Subcutaneous adipose tissue (tissue), 4 donors: ENCODE data around the gene ZNF598. TPM values are rescaled to one million over a fixed set of nuclear protein-coding genes. Genes with fewer than 3 reads are reported as not detected.

Source experiments
- total RNA-seq, 4 donors: library from RNA; depleted of rRNA; stranded (reverse); fragments of >200 nt; gene quantifications; one replicate each; pipeline ENCODE4 v1.1.0, GENCODE V29; 2016
- TF ChIP-seq, protein P1 (sequence below): fragments of 450-650 bp; IDR thresholded peaks from one replicate; pipeline ENCODE4 v1.5.1; 2016; ENCODE audit warnings: low read depth, mild to moderate bottlenecking, control low read depth, antibody characterized with exemption, moderate library complexity

The ZNF598 gene
- total RNA-seq, 4 donors from 2014 or later = 13.9 to 45.0 (median 15.0) TPM

GRCh38 chr16:1991588-1991947 is 18.1 kb downstream of the ZNF598 start:
- TF ChIP-seq, protein P1, sequence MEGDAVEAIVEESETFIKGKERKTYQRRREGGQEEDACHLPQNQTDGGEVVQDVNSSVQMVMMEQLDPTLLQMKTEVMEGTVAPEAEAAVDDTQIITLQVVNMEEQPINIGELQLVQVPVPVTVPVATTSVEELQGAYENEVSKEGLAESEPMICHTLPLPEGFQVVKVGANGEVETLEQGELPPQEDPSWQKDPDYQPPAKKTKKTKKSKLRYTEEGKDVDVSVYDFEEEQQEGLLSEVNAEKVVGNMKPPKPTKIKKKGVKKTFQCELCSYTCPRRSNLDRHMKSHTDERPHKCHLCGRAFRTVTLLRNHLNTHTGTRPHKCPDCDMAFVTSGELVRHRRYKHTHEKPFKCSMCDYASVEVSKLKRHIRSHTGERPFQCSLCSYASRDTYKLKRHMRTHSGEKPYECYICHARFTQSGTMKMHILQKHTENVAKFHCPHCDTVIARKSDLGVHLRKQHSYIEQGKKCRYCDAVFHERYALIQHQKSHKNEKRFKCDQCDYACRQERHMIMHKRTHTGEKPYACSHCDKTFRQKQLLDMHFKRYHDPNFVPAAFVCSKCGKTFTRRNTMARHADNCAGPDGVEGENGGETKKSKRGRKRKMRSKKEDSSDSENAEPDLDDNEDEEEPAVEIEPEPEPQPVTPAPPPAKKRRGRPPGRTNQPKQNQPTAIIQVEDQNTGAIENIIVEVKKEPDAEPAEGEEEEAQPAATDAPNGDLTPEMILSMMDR = no peak

DNA sequence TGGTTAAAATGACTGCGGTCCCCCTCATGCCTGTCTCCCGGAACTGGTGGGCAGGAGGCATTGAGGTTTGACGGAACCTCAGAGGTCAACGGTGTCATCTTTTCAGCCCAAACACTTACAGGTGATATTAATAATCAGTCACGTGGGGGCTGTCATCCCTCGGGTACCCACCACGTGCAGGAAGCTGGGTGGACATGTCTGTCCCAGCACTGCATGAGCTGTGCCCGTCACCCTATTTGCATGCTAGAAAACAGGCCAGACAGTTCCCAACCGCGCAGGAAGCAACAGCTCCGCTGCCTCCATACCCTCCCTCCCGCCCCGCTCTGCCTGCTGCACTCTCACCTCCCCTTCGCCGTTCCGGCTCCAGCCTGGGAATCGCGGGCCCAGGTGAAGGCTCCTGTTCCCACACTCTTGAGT is 18.5 kb downstream of the ZNF598 start:
- TF ChIP-seq, protein P1 = no peak

DNA sequence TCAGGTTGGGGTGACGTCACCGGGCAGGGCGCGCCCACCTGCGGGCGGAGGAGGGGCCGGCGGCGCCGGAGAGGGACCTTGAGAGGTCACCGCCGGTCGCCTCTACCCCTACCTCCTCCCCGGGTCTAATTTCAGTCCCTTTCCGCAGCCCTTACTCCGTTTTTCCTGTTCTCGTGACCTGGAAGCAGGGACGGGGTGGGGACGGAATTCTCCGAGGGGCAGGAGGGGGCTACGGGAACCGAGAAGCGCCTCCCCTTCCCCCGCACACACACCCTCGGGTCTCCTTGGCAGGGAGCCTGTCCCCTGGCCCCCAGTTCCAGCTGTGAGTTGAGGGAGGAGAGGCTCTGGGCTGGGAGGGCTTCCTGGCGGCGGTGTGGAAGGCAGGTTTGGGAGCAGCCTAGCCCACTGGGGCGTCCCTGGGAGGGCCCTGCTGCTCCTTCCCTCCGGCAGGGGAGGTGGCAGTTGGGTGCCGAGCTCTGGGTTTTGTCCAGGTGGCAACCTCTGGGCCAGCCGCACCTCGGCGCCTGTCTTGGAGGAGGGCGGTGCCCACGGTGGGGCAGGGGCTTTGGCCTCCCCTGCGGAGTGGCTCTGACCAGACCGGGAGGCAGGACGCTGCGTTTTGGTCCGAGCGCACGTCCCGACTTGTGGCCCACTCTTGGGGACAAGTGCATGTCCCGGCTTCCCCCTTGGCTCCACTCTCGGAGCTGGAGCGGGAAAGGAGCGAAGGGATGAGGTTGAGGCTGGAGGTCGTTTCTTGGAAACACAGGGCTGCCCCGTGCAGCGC is 19.1 kb downstream of the ZNF598 start:
- TF ChIP-seq, protein P1 = no peak

DNA sequence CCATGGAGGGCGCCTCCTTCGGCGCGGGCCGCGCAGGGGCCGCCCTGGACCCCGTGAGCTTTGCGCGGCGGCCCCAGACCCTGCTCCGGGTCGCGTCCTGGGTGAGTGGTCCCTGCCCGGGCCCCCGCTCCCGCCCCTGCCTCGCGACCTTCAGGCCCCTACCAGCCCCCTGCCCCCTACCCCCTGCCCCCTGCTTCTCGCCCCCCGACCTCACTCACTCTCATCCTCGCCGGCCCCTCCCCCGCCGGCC is 19.6 kb downstream of the ZNF598 start:
- TF ChIP-seq, protein P1 = no peak

DNA sequence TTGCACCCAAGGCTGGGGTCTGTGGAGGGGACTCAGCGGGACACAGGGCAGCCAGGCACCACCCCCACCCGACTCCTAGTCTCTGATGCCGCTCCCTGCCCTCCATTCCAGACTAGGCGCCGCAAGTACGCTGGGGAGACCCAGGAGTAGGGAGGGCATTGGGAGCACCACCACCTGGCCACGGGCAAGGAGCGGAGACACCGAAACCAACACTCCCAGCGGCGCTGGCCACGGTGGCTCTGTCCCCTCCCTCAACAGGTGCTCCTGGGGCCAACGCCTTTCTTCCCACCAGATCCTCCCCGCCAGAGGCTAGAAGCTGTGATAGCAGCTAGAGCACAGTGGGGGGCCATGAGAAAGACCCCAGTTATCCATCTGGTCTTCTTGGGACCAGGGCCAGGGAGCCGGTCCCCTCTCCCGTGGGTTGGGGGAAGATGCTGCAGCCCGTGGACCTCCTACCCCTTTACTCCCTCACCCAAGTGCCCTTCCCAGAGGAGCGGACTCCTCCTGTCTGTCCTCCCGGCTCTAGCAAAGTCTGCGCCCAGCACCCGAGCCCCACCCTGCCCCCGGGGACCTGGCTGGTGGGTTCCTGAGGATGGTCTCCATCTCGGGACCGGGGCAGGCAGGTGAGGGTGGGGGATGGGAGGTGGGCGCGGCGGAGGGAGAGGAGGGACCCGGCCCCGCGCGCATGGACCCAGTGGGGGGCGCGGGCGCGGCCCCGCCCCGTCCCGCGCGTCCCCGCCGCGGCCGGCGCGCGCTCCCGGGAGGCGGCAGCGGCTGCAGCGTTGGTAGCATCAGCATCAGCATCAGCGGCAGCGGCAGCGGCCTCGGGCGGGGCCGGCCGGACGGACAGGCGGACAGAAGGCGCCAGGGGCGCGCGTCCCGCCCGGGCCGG is 20.2 kb downstream of the ZNF598 start, which contains the start of gene SYNGR3:
Gene SYNGR3, plus strand, starts transcription at position 762 of the 892 bp plus-strand sequence. CDS start 133 bp downstream, outside the sequence.
- TF ChIP-seq, protein P1 = no peak

DNA sequence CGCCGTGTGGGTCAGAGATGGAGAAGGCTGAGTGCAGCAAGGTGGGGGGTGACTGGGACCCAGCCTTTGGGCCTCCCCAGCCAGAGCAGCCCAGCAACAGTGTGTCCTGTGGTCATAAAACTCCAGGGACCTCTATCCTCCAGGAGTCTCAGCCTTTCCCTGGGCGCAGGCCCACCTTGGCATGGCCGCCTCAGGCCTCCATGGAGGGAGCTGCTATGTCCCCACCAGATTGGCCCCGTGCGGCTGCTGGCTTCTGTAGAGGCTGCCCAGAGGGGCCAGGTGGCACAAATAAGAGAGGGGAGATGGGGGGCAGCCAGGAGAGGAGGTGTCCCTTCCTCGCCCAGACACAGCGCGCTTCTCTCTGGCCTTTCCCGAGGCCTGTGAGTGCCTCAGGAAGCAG is 22.4 kb downstream of the ZNF598 start:
- TF ChIP-seq, protein P1 = no peak

GRCh38 chr16:1985466-1986150 is 24.0 kb downstream of the ZNF598 start:
- TF ChIP-seq, protein P1 = no peak
